ENCODE measurements around the gene SOX5. TPM values are rescaled to one million over a fixed set of nuclear protein-coding genes. Genes with fewer than 3 reads are reported as not detected.

SOX5 gene
- total and polyA plus RNA-seq, 9 donors = 1.6 to 7.3 (median 2.5) TPM

DNA sequence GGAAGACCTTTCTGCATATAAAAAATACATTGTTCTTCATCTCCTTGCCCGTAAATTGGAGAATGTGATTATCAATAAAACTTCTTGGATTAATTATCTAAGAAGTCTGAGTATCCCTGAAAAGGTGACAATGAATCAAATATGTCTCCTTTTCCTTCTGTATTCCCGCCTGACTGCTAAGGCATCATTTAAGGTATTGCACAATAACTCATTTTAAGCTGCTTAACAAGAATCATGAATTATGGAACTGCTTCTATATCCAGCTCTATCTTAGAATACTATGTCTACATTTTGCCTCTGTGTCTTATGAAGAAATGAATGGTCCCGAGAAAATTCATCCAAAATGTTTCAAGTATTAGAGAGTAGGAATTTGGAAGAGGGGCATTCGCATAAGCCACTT lies 294.4 kb downstream of the SOX5 start:
- H3K36me3 ChIP-seq (ENCODE audit: control insufficient read depth, insufficient read depth, low read length) = no peaks in the 10 kb centered on the region
- no peak for DNase-seq
- no CpG with 5 or more reads among the region's 4 CpGs for WGBS (ENCODE audit: insufficient coverage)

DNA sequence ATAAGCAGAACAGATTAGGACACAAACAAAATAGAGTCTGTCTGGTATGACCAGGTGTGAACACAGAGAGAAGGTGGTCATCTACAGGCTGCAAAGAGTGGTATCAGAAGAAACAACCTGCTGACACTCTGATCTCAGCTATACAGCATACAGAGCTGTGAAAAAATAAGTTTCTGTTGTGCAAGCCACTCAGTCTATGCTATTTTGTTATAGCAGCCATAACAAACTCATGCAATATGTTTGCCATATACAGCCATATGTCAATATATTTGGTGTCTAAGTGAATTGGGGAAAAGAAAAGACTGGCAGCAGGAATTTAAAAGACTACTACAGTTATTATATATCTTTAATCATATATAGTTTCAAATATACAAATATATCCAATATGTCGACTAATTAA lies 300.9 kb downstream of the SOX5 start:
- WGBS (ENCODE audit: insufficient coverage) = no CpG with 5 or more reads among the region's 1 CpG

More for the DNA sequence above, 294.4 kb downstream of the SOX5 start:
- no peak overlapping the region for H3K27ac ChIP-seq (ENCODE audit: low read length)
- H3K4me1 ChIP-seq (ENCODE audit: control insufficient read depth, insufficient read depth, low read length) = no peaks in the 10 kb centered on the region
- no peaks in the 10 kb centered on the region for H3K27me3 ChIP-seq (ENCODE audit: control insufficient read depth, insufficient read depth, low read length)
- H3K9me3 ChIP-seq (replicated peaks; ENCODE audit: control insufficient read depth, low read depth, low read length) = no peaks in the 10 kb centered on the region
- no peak overlapping the region for H3K4me3 ChIP-seq (ENCODE audit: low read length)

DNA sequence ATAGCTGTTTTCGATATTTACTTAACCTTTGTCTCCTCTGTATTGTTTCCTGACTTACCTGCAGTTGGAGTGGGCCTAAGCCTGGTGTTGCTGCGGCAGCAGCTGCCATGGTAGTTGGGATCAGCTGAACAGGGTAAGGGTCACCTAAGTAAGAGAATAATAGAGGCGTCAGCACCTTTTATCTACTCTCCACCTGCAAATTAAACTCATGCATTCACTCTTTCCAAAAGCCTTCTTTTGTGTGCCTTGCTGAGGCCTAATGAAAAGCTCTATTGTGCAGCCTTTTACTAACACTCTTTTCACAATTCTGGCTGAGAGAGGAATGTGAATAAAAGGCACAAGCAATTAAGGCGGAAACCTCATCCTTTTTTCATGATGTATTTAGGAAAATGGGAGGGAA lies 308.7 kb downstream of the SOX5 start:
- Histone ChIP-seq H3K4me3 (ENCODE audit: low read length) (no peak overlapping the region), H3K36me3 (ENCODE audit: control insufficient read depth, insufficient read depth, low read length) (no peaks in the 10 kb centered on the region), H3K9me3 (replicated peaks; ENCODE audit: control insufficient read depth, low read depth, low read length) (no peaks in the 10 kb centered on the region), H3K4me1 (ENCODE audit: control insufficient read depth, insufficient read depth, low read length) (no peaks in the 10 kb centered on the region), H3K27ac (ENCODE audit: low read length) (no peak overlapping the region), H3K27me3 (ENCODE audit: control insufficient read depth, insufficient read depth, low read length) (no peaks in the 10 kb centered on the region)
- WGBS (ENCODE audit: insufficient coverage) = no CpG with 5 or more reads among the region's 4 CpGs
- no peak for DNase-seq

More for the DNA sequence above, 300.9 kb downstream of the SOX5 start:
- H3K27me3 ChIP-seq (ENCODE audit: control insufficient read depth, insufficient read depth, low read length) = no peaks in the 10 kb centered on the region
- no peak overlapping the region for H3K4me3 ChIP-seq (ENCODE audit: low read length)
- H3K36me3 ChIP-seq (ENCODE audit: control insufficient read depth, insufficient read depth, low read length) = no peaks in the 10 kb centered on the region
- H3K27ac ChIP-seq (ENCODE audit: low read length) = no peak overlapping the region
- no peaks in the 10 kb centered on the region for H3K9me3 ChIP-seq (replicated peaks; ENCODE audit: control insufficient read depth, low read depth, low read length)
- H3K4me1 ChIP-seq (ENCODE audit: control insufficient read depth, insufficient read depth, low read length) = no peaks in the 10 kb centered on the region
- DNase-seq = no peak

DNA sequence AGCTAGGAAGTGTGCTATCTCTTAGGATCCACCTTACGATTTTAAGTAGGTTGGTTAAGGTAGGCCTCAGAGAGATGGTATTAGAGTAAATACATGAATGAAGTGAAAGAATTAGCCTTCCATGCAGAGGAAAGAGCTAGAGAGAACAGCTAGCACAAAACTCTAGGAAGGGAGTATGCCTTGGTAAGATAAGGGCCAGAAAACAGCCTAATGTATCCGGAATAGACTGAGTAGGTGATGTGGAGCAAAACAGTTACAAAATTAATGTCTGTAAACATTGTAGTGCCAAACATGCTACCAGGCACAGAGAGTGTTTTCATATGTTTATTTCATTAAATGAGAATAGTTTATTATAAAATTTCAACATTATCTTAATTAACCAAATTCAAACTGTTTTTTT lies 315.1 kb downstream of the SOX5 start:
- H3K27me3 ChIP-seq (ENCODE audit: control insufficient read depth, insufficient read depth, low read length) = no peaks in the 10 kb centered on the region
- WGBS (ENCODE audit: insufficient coverage) = 90% methylated on average over 1 of the region's 2 CpGs
- no peak for DNase-seq
- H3K27ac ChIP-seq (ENCODE audit: low read length) = no peak overlapping the region
- no peaks in the 10 kb centered on the region for H3K4me1 ChIP-seq (ENCODE audit: control insufficient read depth, insufficient read depth, low read length)
- no peaks in the 10 kb centered on the region for H3K9me3 ChIP-seq (replicated peaks; ENCODE audit: control insufficient read depth, low read depth, low read length)
- H3K36me3 ChIP-seq (ENCODE audit: control insufficient read depth, insufficient read depth, low read length) = no peaks in the 10 kb centered on the region
- no peak overlapping the region for H3K4me3 ChIP-seq (ENCODE audit: low read length)

DNA sequence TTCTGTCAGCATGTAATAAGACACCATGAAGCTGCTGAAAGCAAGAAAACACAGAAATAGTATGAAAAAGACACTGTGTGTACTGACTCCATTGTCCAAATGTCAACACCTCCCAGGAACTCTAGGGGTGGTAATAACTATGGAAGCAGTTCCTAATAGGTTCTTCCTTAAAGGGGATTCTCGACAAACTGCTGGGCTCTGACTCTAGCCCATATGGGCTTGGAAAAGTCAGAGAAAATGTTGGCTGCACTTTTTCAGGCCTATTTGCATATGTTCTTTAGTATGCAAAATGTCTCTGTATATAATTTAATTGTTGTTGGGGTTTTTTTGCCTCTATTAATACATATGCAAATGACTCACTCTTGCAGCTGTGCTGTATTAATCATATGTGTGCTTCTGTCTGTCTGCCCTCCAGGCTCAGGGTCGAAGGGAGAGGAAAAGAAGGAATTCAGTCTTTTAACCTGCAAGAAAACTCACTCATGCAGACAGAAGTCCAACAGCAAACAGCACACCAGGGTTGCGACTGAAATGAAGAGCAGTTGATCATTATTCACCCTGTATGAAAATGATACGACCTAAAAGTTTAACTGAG lies 317.6 kb downstream of the SOX5 start:
- H3K27me3 ChIP-seq (ENCODE audit: control insufficient read depth, insufficient read depth, low read length) = no peaks in the 10 kb centered on the region
- no peaks in the 10 kb centered on the region for H3K9me3 ChIP-seq (replicated peaks; ENCODE audit: control insufficient read depth, low read depth, low read length)
- no peaks in the 10 kb centered on the region for H3K4me1 ChIP-seq (ENCODE audit: control insufficient read depth, insufficient read depth, low read length)
- H3K27ac ChIP-seq (ENCODE audit: low read length) = no peak overlapping the region
- WGBS (ENCODE audit: insufficient coverage) = 83% methylated on average over 1 of the region's 4 CpGs
- H3K36me3 ChIP-seq (ENCODE audit: control insufficient read depth, insufficient read depth, low read length) = no peaks in the 10 kb centered on the region
- no peak for DNase-seq
- no peak overlapping the region for H3K4me3 ChIP-seq (ENCODE audit: low read length)

DNA sequence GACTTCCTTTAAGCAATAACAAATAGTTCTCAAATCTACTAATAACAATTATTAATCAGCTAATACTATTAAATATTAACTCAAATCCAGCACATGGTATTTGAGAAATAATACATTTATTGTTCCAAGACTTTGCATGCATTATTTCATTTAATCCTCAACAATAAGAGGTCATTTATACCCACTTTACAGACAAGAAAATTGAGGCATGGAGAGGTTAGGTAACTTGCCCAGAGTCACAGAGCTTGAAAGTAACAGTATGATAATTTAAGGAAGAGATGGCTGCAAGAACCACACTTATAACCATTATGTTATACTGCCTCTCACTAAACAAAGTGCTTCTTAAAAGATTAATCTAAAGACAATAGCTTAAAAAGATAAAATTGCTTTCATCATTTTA lies 318.9 kb downstream of the SOX5 start:
- Histone ChIP-seq H3K27ac (ENCODE audit: low read length) (no peak overlapping the region), H3K36me3 (ENCODE audit: control insufficient read depth, insufficient read depth, low read length) (no peaks in the 10 kb centered on the region), H3K27me3 (ENCODE audit: control insufficient read depth, insufficient read depth, low read length) (no peaks in the 10 kb centered on the region), H3K4me3 (ENCODE audit: low read length) (no peak overlapping the region), H3K4me1 (ENCODE audit: control insufficient read depth, insufficient read depth, low read length) (no peaks in the 10 kb centered on the region), H3K9me3 (replicated peaks; ENCODE audit: control insufficient read depth, low read depth, low read length) (no peaks in the 10 kb centered on the region)
- DNase-seq = no peak

DNA sequence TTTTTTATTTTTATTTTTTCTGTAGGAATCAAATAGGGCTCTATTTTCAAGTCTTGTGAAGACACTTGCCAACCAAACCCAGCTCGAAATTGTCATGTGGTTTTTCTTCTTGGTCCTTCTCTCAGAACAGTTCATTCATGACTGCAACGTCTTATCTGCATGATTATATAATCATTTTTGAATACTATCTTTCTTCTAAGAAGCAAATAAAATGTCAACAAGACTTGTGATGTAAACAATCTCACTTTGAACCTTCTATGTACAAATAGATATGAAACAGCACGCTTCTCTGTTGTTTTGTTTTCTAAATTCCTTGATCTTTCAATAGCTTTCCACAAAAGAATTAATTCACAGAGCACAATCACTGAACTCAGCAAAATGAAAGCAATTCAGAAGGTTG lies 320.7 kb downstream of the SOX5 start:
- H3K27me3 ChIP-seq (ENCODE audit: control insufficient read depth, insufficient read depth, low read length) = no peaks in the 10 kb centered on the region
- WGBS (ENCODE audit: insufficient coverage) = no CpG with 5 or more reads among the region's 3 CpGs
- H3K4me1 ChIP-seq (ENCODE audit: control insufficient read depth, insufficient read depth, low read length) = no peaks in the 10 kb centered on the region
- H3K4me3 ChIP-seq (ENCODE audit: low read length) = no peak overlapping the region
- no peak for DNase-seq
- H3K9me3 ChIP-seq (replicated peaks; ENCODE audit: control insufficient read depth, low read depth, low read length) = no peaks in the 10 kb centered on the region
- H3K27ac ChIP-seq (ENCODE audit: low read length) = no peak overlapping the region
- H3K36me3 ChIP-seq (ENCODE audit: control insufficient read depth, insufficient read depth, low read length) = no peaks in the 10 kb centered on the region

DNA sequence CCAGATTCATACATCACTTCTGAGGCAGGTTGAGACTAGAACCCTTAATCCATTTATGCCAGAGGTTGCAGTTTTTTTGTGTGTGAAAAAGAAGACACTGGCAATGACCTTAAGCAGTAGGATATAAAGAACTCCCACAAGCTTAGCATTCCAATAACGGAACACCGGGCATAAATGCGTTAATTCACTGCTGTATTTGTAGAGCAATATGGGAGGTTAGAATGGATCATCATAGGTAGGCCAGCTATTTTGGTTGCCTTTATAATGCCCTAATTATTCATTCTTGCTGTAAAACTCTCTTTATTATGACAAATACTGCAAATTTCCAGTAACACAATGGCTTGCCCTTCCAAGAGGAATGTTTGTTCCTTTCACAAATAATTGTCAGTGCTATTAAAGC lies 322.7 kb downstream of the SOX5 start:
- WGBS (ENCODE audit: insufficient coverage) = no CpG with 5 or more reads among the region's 3 CpGs
- H3K9me3 ChIP-seq (replicated peaks; ENCODE audit: control insufficient read depth, low read depth, low read length) = no peaks in the 10 kb centered on the region
- no peaks in the 10 kb centered on the region for H3K4me1 ChIP-seq (ENCODE audit: control insufficient read depth, insufficient read depth, low read length)
- H3K27me3 ChIP-seq (ENCODE audit: control insufficient read depth, insufficient read depth, low read length) = no peaks in the 10 kb centered on the region
- DNase-seq = no peak
- H3K27ac ChIP-seq (ENCODE audit: low read length) = no peak overlapping the region
- H3K4me3 ChIP-seq (ENCODE audit: low read length) = no peak overlapping the region
- H3K36me3 ChIP-seq (ENCODE audit: control insufficient read depth, insufficient read depth, low read length) = no peaks in the 10 kb centered on the region

DNA sequence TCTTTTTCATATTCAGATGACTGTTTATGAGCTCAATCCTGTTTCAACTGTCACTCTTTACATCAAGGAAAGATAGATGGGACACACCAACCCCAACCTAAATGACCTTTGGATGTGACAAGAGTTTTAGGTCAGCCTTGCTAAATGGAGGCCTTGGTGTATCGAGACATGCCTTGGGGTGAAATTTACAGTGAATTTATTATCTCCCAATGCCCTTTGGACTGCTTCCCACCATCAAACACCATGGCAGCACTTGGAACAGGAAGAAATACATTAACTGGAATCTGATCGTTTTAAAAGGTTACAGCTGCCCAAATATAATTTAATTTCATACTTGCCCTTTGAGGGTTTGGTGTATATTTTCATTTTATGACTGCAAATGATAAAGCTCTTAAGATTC lies 327.6 kb downstream of the SOX5 start:
- Histone ChIP-seq H3K27me3 (ENCODE audit: control insufficient read depth, insufficient read depth, low read length) (no peaks in the 10 kb centered on the region), H3K4me1 (ENCODE audit: control insufficient read depth, insufficient read depth, low read length) (no peaks in the 10 kb centered on the region), H3K4me3 (ENCODE audit: low read length) (no peak overlapping the region), H3K9me3 (replicated peaks; ENCODE audit: control insufficient read depth, low read depth, low read length) (no peaks in the 10 kb centered on the region), H3K36me3 (ENCODE audit: control insufficient read depth, insufficient read depth, low read length) (no peaks in the 10 kb centered on the region), H3K27ac (ENCODE audit: low read length) (no peak overlapping the region)
- WGBS (ENCODE audit: insufficient coverage) = no CpG with 5 or more reads among the region's 2 CpGs
- DNase-seq = no peak

DNA sequence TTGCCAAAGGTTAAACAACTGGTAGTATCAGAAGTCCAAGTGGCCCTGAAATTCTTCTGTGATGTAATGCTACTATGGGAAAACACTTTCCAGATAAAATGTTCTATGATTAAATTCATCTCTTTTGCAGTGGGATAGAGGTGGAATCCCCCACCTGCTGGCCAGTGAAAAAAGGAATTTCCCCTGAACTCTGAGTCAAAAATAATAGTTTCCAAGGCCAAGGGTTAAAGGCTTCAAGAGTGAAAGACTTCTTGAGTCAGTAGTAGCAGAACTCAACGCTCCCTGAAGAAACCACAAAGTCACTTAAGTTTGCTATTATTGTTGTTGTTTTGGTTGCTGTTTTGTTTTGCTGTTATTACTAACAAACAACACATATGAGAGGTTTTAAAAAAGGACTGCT lies 330.8 kb downstream of the SOX5 start:
- H3K27ac ChIP-seq (ENCODE audit: low read length) = no peak overlapping the region
- no CpG with 5 or more reads among the region's 1 CpG for WGBS (ENCODE audit: insufficient coverage)
- no peaks in the 10 kb centered on the region for H3K27me3 ChIP-seq (ENCODE audit: control insufficient read depth, insufficient read depth, low read length)
- H3K36me3 ChIP-seq (ENCODE audit: control insufficient read depth, insufficient read depth, low read length) = no peaks in the 10 kb centered on the region
- no peak for DNase-seq
- no peak overlapping the region for H3K4me3 ChIP-seq (ENCODE audit: low read length)
- H3K4me1 ChIP-seq (ENCODE audit: control insufficient read depth, insufficient read depth, low read length) = no peaks in the 10 kb centered on the region
- H3K9me3 ChIP-seq (replicated peaks; ENCODE audit: control insufficient read depth, low read depth, low read length) = peaks cover 2% of the 10 kb centered on the region

DNA sequence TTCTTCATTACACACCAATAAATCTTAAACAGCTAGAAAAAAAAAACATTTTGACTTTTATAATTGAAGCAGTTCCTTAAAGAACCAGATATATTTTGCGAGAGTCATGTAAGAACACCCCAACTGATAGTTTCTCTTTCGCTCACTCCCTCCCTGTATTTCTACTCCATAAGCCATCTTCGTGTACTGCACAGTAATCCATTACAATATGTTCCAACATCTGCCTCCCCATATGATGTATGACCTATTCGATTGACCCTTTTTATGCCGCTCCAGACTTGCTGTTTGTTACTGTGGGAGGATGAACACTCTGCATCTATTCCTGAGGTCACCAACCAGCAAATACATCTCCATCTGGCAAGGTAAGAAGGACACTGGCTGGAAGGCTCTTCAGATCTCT lies 331.7 kb downstream of the SOX5 start:
- DNase-seq = no peak
- no peaks in the 10 kb centered on the region for H3K27me3 ChIP-seq (ENCODE audit: control insufficient read depth, insufficient read depth, low read length)
- H3K4me3 ChIP-seq (ENCODE audit: low read length) = no peak overlapping the region
- no peak overlapping the region for H3K27ac ChIP-seq (ENCODE audit: low read length)
- no peaks in the 10 kb centered on the region for H3K4me1 ChIP-seq (ENCODE audit: control insufficient read depth, insufficient read depth, low read length)
- no peaks in the 10 kb centered on the region for H3K36me3 ChIP-seq (ENCODE audit: control insufficient read depth, insufficient read depth, low read length)
- H3K9me3 ChIP-seq (replicated peaks; ENCODE audit: control insufficient read depth, low read depth, low read length) = peaks cover 2% of the 10 kb centered on the region
- WGBS (ENCODE audit: insufficient coverage) = 62% methylated on average over 3 of the region's 5 CpGs

All from muscle of leg (tissue), 11 donors.